ENCODE results near the gene NEAT1.

GRCh38 chr11:65401073-65401802, 21.4 kb upstream of the NEAT1 start:
- no peak for TF ChIP-seq REST (IDR thresholded peaks at IDR 0.05; ENCODE audit: insufficient read depth in 1 of 2, low read depth in 2 of 2, low read length in 2 of 2)
- TF ChIP-seq POLR2AphosphoS5 (IDR thresholded peaks at IDR 0.05; ENCODE audit: low read depth, low read length), result no peak
- TF ChIP-seq SIN3A (IDR thresholded peaks at IDR 0.05; ENCODE audit: borderline replicate concordance, insufficient read depth, low read length), result no peak
